Astrocyte (in vitro differentiated cells and primary cell): ENCODE data around the gene GRM4. TPM values are rescaled to one million over a fixed set of nuclear protein-coding genes. Genes with fewer than 3 reads are reported as not detected.

Experiments used
- DNase-seq: peaks from one replicate; pipeline ENCODE4 v3.0.0-alpha.2; 2010; ENCODE audit warnings: low read depth
- FAIRE-seq: peaks from 2 replicates; lab custom pipeline; 2011; peaks lifted over from hg19 to GRCh38; lab: Jason Lieb, UNC
- H2AFZ ChIP-seq: 2 replicates; pipeline ENCODE4 v1.6.0; 2012; ENCODE audit warnings: low read depth, low read length, inconsistent platforms
- H3K27ac ChIP-seq: 2 replicates; pipeline ENCODE4 v1.5.1; 2011; ENCODE audit warnings: low read depth, low read length, inconsistent platforms
- H3K27me3 ChIP-seq: 2 replicates; pipeline ENCODE4 v1.6.0; 2011; ENCODE audit warnings: low read length, inconsistent platforms; ENCODE audit not compliant: insufficient read depth
- H3K36me3 ChIP-seq: 2 replicates; pipeline ENCODE4 v1.5.1; 2011; ENCODE audit warnings: low read length, inconsistent platforms; ENCODE audit not compliant: insufficient read depth
- H3K4me1 ChIP-seq: 2 replicates; pipeline ENCODE4 v1.5.1; 2011; ENCODE audit warnings: low read length, inconsistent platforms; ENCODE audit not compliant: insufficient read depth
- H3K4me2 ChIP-seq: 2 replicates; pipeline ENCODE4 v1.6.0; 2012; ENCODE audit warnings: low read length, inconsistent platforms
- H3K4me3 ChIP-seq: 2 replicates; pipeline ENCODE4 v1.5.1; 2011; ENCODE audit warnings: low read depth, mild to moderate bottlenecking, low read length, inconsistent platforms; ENCODE audit not compliant: insufficient read depth
- H3K79me2 ChIP-seq: 2 replicates; pipeline ENCODE4 v1.6.0; 2012; ENCODE audit warnings: mild to moderate bottlenecking, low read length, inconsistent platforms; ENCODE audit not compliant: insufficient read depth
- H3K9ac ChIP-seq: 2 replicates; pipeline ENCODE4 v1.6.0; 2012; ENCODE audit warnings: mild to moderate bottlenecking, low read length, inconsistent platforms
- H3K9me3 ChIP-seq: 2 replicates; pipeline ENCODE4 v1.5.1; 2012; ENCODE audit warnings: low read depth, mild to moderate bottlenecking, low read length, inconsistent platforms; ENCODE audit not compliant: insufficient read depth
- H4K20me1 ChIP-seq: 2 replicates; pipeline ENCODE4 v1.6.0; 2012; ENCODE audit warnings: low read length, inconsistent platforms; ENCODE audit not compliant: insufficient read depth
- H3K27ac Mint-ChIP-seq: one replicate; pipeline ENCODE4 v1.8.0; 2021; ENCODE audit warnings: mild to moderate bottlenecking, mixed read lengths; ENCODE audit not compliant: unreplicated experiment
- H3K27me3 Mint-ChIP-seq: one replicate; pipeline ENCODE4 v1.8.0; 2021; ENCODE audit warnings: low read depth, mixed read lengths; ENCODE audit not compliant: unreplicated experiment
- H3K36me3 Mint-ChIP-seq: one replicate; pipeline ENCODE4 v1.8.0; 2021; ENCODE audit warnings: low read depth, mixed read lengths; ENCODE audit not compliant: unreplicated experiment
- H3K4me1 Mint-ChIP-seq: one replicate; pipeline ENCODE4 v1.8.0; 2021; ENCODE audit warnings: low read depth, mixed read lengths; ENCODE audit not compliant: unreplicated experiment
- H3K4me3 Mint-ChIP-seq: one replicate; pipeline ENCODE4 v1.8.0; 2021; ENCODE audit warnings: mild to moderate bottlenecking, moderate library complexity, mixed read lengths; ENCODE audit not compliant: unreplicated experiment
- H3K9me3 Mint-ChIP-seq: one replicate; pipeline ENCODE4 v1.8.0; 2021; ENCODE audit warnings: mild to moderate bottlenecking, mixed read lengths; ENCODE audit not compliant: unreplicated experiment
- EZH2 ChIP-seq: IDR thresholded peaks from 2 replicates; pipeline ENCODE4 v1.6.1; 2012; ENCODE audit warnings: mild to moderate bottlenecking, low read length, inconsistent platforms; ENCODE audit not compliant: insufficient read depth
- total RNA-seq: library from RNA; stranded (reverse); gene quantifications from 2 replicates; pipeline ENCODE4 v1.2.1, GENCODE V29; 2021
- TF ChIP-seq, protein P1 (sequence below): IDR thresholded peaks from 2 replicates; pipeline ENCODE4 v1.5.1; 2011; ENCODE audit warnings: low read depth, mild to moderate bottlenecking, inconsistent platforms, low read length, moderate library complexity; ENCODE audit not compliant: insufficient read depth

GRM4 gene
- total RNA-seq, 1 donor from 2014 or later, result 0.30 TPM

DNA sequence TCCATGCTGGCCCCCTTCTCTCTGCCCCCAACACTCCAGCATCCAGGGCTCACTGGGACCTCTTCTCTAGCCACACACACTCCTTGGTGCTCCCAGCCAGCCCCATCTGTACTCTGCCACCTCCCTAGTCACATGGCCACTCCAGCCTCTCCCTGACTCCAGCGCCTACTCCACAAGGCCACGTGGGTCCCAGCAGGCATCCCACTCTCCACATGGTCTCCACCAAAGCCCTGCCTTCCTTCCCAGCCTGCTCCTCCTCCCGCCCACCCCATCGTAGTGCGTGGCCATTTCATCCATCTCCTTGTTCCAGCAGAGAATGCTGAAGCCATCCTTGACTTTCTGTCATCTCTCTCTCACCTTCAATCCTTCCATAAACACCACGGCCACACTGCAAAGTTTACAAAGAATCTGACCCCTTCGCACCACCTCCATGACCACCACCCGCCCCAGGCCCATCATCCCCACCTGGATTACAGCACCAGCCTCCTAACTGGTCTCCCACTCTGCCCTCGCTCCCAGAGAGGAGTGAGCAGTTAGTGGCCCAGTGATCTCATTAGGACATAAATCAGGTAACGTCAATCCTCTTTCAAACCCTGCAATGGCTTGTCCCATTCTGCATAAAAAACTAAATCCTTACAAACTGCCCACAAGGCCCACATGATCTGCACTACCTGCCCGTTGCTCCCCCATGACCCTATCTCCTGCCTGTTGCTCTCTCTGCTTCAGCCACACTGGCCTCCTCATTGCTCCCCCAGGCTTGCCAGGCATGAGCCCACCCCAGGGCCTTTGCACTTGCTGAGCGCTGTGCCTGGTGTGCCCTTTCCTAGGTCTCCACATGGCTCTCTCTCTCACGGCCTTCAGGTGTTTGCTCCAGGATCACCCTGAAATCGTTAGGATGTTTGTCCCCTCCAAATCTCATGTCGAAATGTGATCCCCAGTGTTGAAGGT lies 96.2 kb downstream of the GRM4 start:
- Mint-ChIP-seq H3K4me1 (no peaks in the 10 kb centered on the region), H3K27ac (no peak overlapping the region), H3K27me3 (peaks cover 68% of the 10 kb centered on the region), H3K36me3 (no peaks in the 10 kb centered on the region), H3K4me3 (no peak overlapping the region), H3K9me3 (no peaks in the 10 kb centered on the region)
- Histone ChIP-seq H3K79me2 (no peaks in the 10 kb centered on the region), H3K9ac (no peak overlapping the region), H3K4me3 (no peak overlapping the region), H3K9me3 (no peaks in the 10 kb centered on the region), H3K27me3 (peaks cover 24% of the 10 kb centered on the region), H4K20me1 (no peaks in the 10 kb centered on the region), H3K4me2 (no peak overlapping the region), H2AFZ (no peak overlapping the region), H3K36me3 (no peaks in the 10 kb centered on the region), H3K4me1 (no peaks in the 10 kb centered on the region), H3K27ac (no peak overlapping the region)
- FAIRE-seq, result no peak
- no peak for DNase-seq
- TF ChIP-seq EZH2, result no peak
- TF ChIP-seq, protein P1, sequence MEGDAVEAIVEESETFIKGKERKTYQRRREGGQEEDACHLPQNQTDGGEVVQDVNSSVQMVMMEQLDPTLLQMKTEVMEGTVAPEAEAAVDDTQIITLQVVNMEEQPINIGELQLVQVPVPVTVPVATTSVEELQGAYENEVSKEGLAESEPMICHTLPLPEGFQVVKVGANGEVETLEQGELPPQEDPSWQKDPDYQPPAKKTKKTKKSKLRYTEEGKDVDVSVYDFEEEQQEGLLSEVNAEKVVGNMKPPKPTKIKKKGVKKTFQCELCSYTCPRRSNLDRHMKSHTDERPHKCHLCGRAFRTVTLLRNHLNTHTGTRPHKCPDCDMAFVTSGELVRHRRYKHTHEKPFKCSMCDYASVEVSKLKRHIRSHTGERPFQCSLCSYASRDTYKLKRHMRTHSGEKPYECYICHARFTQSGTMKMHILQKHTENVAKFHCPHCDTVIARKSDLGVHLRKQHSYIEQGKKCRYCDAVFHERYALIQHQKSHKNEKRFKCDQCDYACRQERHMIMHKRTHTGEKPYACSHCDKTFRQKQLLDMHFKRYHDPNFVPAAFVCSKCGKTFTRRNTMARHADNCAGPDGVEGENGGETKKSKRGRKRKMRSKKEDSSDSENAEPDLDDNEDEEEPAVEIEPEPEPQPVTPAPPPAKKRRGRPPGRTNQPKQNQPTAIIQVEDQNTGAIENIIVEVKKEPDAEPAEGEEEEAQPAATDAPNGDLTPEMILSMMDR, result no peak

- Histone ChIP-seq H2AFZ (no peak overlapping the region), H4K20me1 (no peaks in the 10 kb centered on the region), H3K36me3 (no peaks in the 10 kb centered on the region), H3K27me3 (peaks cover 24% of the 10 kb centered on the region), H3K4me1 (no peaks in the 10 kb centered on the region), H3K4me2 (no peak overlapping the region), H3K9ac (no peak overlapping the region), H3K4me3 (no peak overlapping the region), H3K27ac (no peak overlapping the region), H3K9me3 (no peaks in the 10 kb centered on the region), H3K79me2 (no peaks in the 10 kb centered on the region)
- H3K4me3 Mint-ChIP-seq, result no peak overlapping the region
- H3K4me1 Mint-ChIP-seq, result no peaks in the 10 kb centered on the region
- no peak for TF ChIP-seq EZH2
- H3K36me3 Mint-ChIP-seq, result no peaks in the 10 kb centered on the region
- no peak for FAIRE-seq
- H3K9me3 Mint-ChIP-seq, result no peaks in the 10 kb centered on the region
- DNase-seq, result no peak
- H3K27me3 Mint-ChIP-seq, result peaks cover 64% of the 10 kb centered on the region
- H3K27ac Mint-ChIP-seq, result no peak overlapping the region
Measured at GRCh38 chr6:34047913-34048867, 97.7 kb downstream of the GRM4 start.

- no peak overlapping the region for H3K27ac ChIP-seq
- Mint-ChIP-seq H3K4me1 (no peaks in the 10 kb centered on the region), H3K36me3 (no peaks in the 10 kb centered on the region), H3K9me3 (no peaks in the 10 kb centered on the region), H3K27ac (no peak overlapping the region), H3K4me3 (no peak overlapping the region), H3K27me3 (peaks cover 54% of the 10 kb centered on the region)
- DNase-seq, result no peak
- no peaks in the 10 kb centered on the region for H3K4me1 ChIP-seq
- H3K9ac ChIP-seq, result no peak overlapping the region
- H3K79me2 ChIP-seq, result no peaks in the 10 kb centered on the region
- H4K20me1 ChIP-seq, result no peaks in the 10 kb centered on the region
- H3K36me3 ChIP-seq, result no peaks in the 10 kb centered on the region
- no peak overlapping the region for H3K4me2 ChIP-seq
- no peak for FAIRE-seq
- H3K27me3 ChIP-seq, result peaks cover 19% of the 10 kb centered on the region
- H2AFZ ChIP-seq, result no peak overlapping the region
- no peaks in the 10 kb centered on the region for H3K9me3 ChIP-seq
- H3K4me3 ChIP-seq, result no peak overlapping the region
- TF ChIP-seq EZH2, result no peak
- TF ChIP-seq, protein P1, result no peak
Measured at GRCh38 chr6:34046617-34047016, 99.3 kb downstream of the GRM4 start.
